MM.1S (cell line): Measurements from ENCODE around the gene TSSK6.

Experiments used
- DNase-seq: peaks from one replicate; pipeline ENCODE4 v3.0.0-alpha.2; 2015
- H2AFZ ChIP-seq: fragments of 300-600 bp; sonication (generic); 2 replicates; pipeline ENCODE4 v1.6.0; 2016; ENCODE audit warnings: antibody characterized with exemption, low read length
- H3F3A ChIP-seq: fragments of 300-600 bp; sonication (generic); 2 replicates; pipeline ENCODE4 v1.6.1; 2016; ENCODE audit warnings: mild to moderate bottlenecking, antibody characterized with exemption, low read length, moderate library complexity, mixed read lengths; ENCODE audit not compliant: insufficient read depth
- H3K27ac ChIP-seq: fragments of 300-600 bp; sonication (generic); 2 replicates; pipeline ENCODE4 v1.5.1; 2016; ENCODE audit warnings: mild to moderate bottlenecking, low read length
- H3K27me3 ChIP-seq: fragments of 300-600 bp; sonication (generic); replicated peaks from 2 replicates; pipeline ENCODE4 v1.6.0; 2016; ENCODE audit warnings: low read length; ENCODE audit not compliant: insufficient read depth
- H3K36me3 ChIP-seq: fragments of 300-600 bp; sonication (generic); replicated peaks from 2 replicates; pipeline ENCODE4 v1.6.1; 2016; ENCODE audit warnings: mild to moderate bottlenecking, low read length, mixed read lengths; ENCODE audit not compliant: insufficient read depth
- H3K4me1 ChIP-seq: fragments of 300-600 bp; sonication (generic); 2 replicates; pipeline ENCODE4 v1.6.1; 2016; ENCODE audit warnings: low read length, mixed read lengths
- H3K4me2 ChIP-seq: fragments of 300-600 bp; sonication (generic); 2 replicates; pipeline ENCODE4 v1.6.0; 2016; ENCODE audit warnings: low read depth, low read length
- H3K4me3 ChIP-seq: fragments of 300-600 bp; sonication (generic); 2 replicates; pipeline ENCODE4 v1.5.1; 2016; ENCODE audit warnings: low read length, mixed read lengths
- H3K79me2 ChIP-seq: fragments of 300-600 bp; sonication (generic); 2 replicates; pipeline ENCODE4 v1.6.1; 2016; ENCODE audit warnings: mixed run types, low read length, mixed read lengths
- H3K9ac ChIP-seq: fragments of 300-600 bp; sonication (generic); 2 replicates; pipeline ENCODE4 v1.6.1; 2016; ENCODE audit warnings: low read length, mixed read lengths
- H3K9me2 ChIP-seq: fragments of 300-600 bp; sonication (generic); replicated peaks from 2 replicates; pipeline ENCODE4 v1.6.1; 2016; ENCODE audit warnings: mild to moderate bottlenecking, low read length, mixed read lengths; ENCODE audit not compliant: insufficient read depth
- H3K9me3 ChIP-seq: fragments of 300-600 bp; sonication (generic); replicated peaks from 2 replicates; pipeline ENCODE4 v1.6.1; 2016; ENCODE audit warnings: mild to moderate bottlenecking, low read length, mixed read lengths; ENCODE audit not compliant: insufficient read depth
- H4K20me1 ChIP-seq: fragments of 300-600 bp; sonication (generic); 2 replicates; pipeline ENCODE4 v1.6.1; 2016; ENCODE audit warnings: mild to moderate bottlenecking, low read length, moderate library complexity, mixed read lengths; ENCODE audit not compliant: insufficient read depth
- CTCF ChIP-seq: fragments of 300-600 bp; sonication (generic); IDR thresholded peaks from 2 replicates; pipeline ENCODE4 v1.5.1; 2016; ENCODE audit warnings: antibody characterized with exemption, low read length, mixed read lengths
- EZH2 ChIP-seq: fragments of 300-600 bp; sonication (generic); optimal IDR thresholded peaks from 2 replicates; pipeline ENCODE3; 2017; ENCODE audit warnings: low read depth, mild to moderate bottlenecking, antibody characterized with exemption, low read length, mixed read lengths
- EZH2phosphoT487 ChIP-seq: fragments of 300-600 bp; sonication (generic); IDR thresholded peaks from 2 replicates; pipeline ENCODE4 v1.6.1; 2018; ENCODE audit warnings: antibody characterized with exemption, low read length

TSSK6 gene

GRCh38 chr19:19524053-19524452, 8.7 kb upstream of the TSSK6 start:
- TF ChIP-seq EZH2phosphoT487 (no peak), EZH2 (no peak)
- no peak overlapping the region for H3K27ac ChIP-seq
- H3K9me2 ChIP-seq = no peaks in the 10 kb centered on the region
- no peaks in the 10 kb centered on the region for H3K27me3 ChIP-seq
- H3K9ac ChIP-seq = no peak overlapping the region
- no peaks in the 10 kb centered on the region for H3K9me3 ChIP-seq
- H2AFZ ChIP-seq = no peak overlapping the region
- no peaks in the 10 kb centered on the region for H4K20me1 ChIP-seq
- peaks cover 29% of the 10 kb centered on the region for H3K79me2 ChIP-seq
- no peak overlapping the region for H3K4me3 ChIP-seq
- DNase-seq = no peak
- no peaks in the 10 kb centered on the region for H3K4me1 ChIP-seq
- H3K4me2 ChIP-seq = no peak overlapping the region
- H3K36me3 ChIP-seq = no peaks in the 10 kb centered on the region
- no peaks in the 10 kb centered on the region for H3F3A ChIP-seq

- H3K36me3 ChIP-seq = no peaks in the 10 kb centered on the region
- H3K4me3 ChIP-seq = no peak overlapping the region
- H3K9ac ChIP-seq = no peak overlapping the region
- H2AFZ ChIP-seq = no peak overlapping the region
- no peak for DNase-seq
- no peak overlapping the region for H3K4me2 ChIP-seq
- peaks cover 31% of the 10 kb centered on the region for H3K79me2 ChIP-seq
- H3K27ac ChIP-seq = no peak overlapping the region
- H4K20me1 ChIP-seq = no peaks in the 10 kb centered on the region
- H3K9me2 ChIP-seq = no peaks in the 10 kb centered on the region
- H3K27me3 ChIP-seq = no peaks in the 10 kb centered on the region
- H3F3A ChIP-seq = no peaks in the 10 kb centered on the region
- TF ChIP-seq CTCF (no peak), EZH2phosphoT487 (no peak), EZH2 (no peak)
- no peaks in the 10 kb centered on the region for H3K4me1 ChIP-seq
- H3K9me3 ChIP-seq = no peaks in the 10 kb centered on the region
Observed at GRCh38 chr19:19523177-19523576, 7.8 kb upstream of the TSSK6 start.

GRCh38 chr19:19520989-19521388, 5.6 kb upstream of the TSSK6 start:
- Histone ChIP-seq H4K20me1 (no peaks in the 10 kb centered on the region), H3K4me3 (no peak overlapping the region), H3K4me2 (no peak overlapping the region), H3K9me2 (no peaks in the 10 kb centered on the region), H3K9me3 (no peaks in the 10 kb centered on the region), H3K36me3 (no peaks in the 10 kb centered on the region), H3F3A (peaks cover 10% of the 10 kb centered on the region; the same call in 1 of the 2 replicates), H3K27ac (no peak overlapping the region), H2AFZ (no peak overlapping the region), H3K4me1 (peaks cover 3% of the 10 kb centered on the region; the same call in 1 of the 2 replicates), H3K9ac (no peak overlapping the region), H3K79me2 (peaks cover 53% of the 10 kb centered on the region), H3K27me3 (no peaks in the 10 kb centered on the region)
- DNase-seq = no peak
- TF ChIP-seq EZH2 (no peak), CTCF (no peak), EZH2phosphoT487 (no peak)

GRCh38 chr19:19517235-19517619, 1.9 kb upstream of the TSSK6 start:
- H3K36me3 ChIP-seq = no peaks in the 10 kb centered on the region
- H3K4me3 ChIP-seq = no peak overlapping the region
- H3K27me3 ChIP-seq = no peaks in the 10 kb centered on the region
- peaks cover 10% of the 10 kb centered on the region; the same call in 1 of the 2 replicates for H3F3A ChIP-seq
- DNase-seq = no peak
- H3K27ac ChIP-seq = no peak overlapping the region
- peaks cover 46% of the 10 kb centered on the region for H3K79me2 ChIP-seq
- TF ChIP-seq EZH2 (no peak), EZH2phosphoT487 (no peak), CTCF (no peak)
- H2AFZ ChIP-seq = no peak overlapping the region
- no peaks in the 10 kb centered on the region for H4K20me1 ChIP-seq
- H3K4me1 ChIP-seq = peaks cover 3% of the 10 kb centered on the region; the same call in 1 of the 2 replicates
- H3K9me2 ChIP-seq = no peaks in the 10 kb centered on the region
- peak overlapping the region; percentile 91; the same call in 1 of the 2 replicates for H3K4me2 ChIP-seq
- H3K9me3 ChIP-seq = no peaks in the 10 kb centered on the region
- H3K9ac ChIP-seq = no peak overlapping the region
